Thoracic aorta (tissue), 2 donors: Measurements from ENCODE around the gene MBD1. TPM values are rescaled to one million over a fixed set of nuclear protein-coding genes. Genes with fewer than 3 reads are reported as not detected.
"Not testable (repeated sequence)": the region's sequence is repeated elsewhere in the genome, so short reads cannot be mapped to it uniquely, and the experiment has no call there.

Experiments used
- ATAC-seq: fragments of 150-250 bp; one replicate; pipeline ENCODE4 v1.8.0; 2017; ENCODE audit warnings: low read depth; ENCODE audit not compliant: insufficient number of reproducible peaks, low FRiP score
- DNase-seq: peaks from one replicate; pipeline ENCODE4 v3.0.0-alpha.2; 2020; ENCODE audit warnings: low spot score
- H3K27ac ChIP-seq, 2 donors: fragments of 200-600 bp; sonication (generic); 1 replicate in 1 of 2; 2 replicates in 1 of 2; pipeline ENCODE4 v1.5.1; 2016; ENCODE audit warnings: mild to moderate bottlenecking in 2 of 2, moderate library complexity in 2 of 2
- H3K27me3 ChIP-seq: fragments of 200-600 bp; sonication (generic); replicated peaks from 2 replicates; pipeline ENCODE4 v1.6.0; 2016; ENCODE audit warnings: mild to moderate bottlenecking; ENCODE audit not compliant: insufficient read depth
- H3K36me3 ChIP-seq: fragments of 200-600 bp; sonication (generic); one replicate; pipeline ENCODE4 v1.5.1; 2016
- H3K4me1 ChIP-seq, 2 donors: fragments of 200-600 bp; sonication (generic); 1 replicate in 1 of 2; 2 replicates in 1 of 2; pipeline versions ENCODE4 v1.5.1 to v1.6.0; 2016; ENCODE audit warnings: low read depth in 2 of 2, mild to moderate bottlenecking in 1 of 2; ENCODE audit not compliant: control insufficient read depth in 1 of 2
- H3K4me3 ChIP-seq: fragments of 200-600 bp; sonication (generic); 2 replicates; pipeline ENCODE4 v1.5.1; 2016; ENCODE audit warnings: mild to moderate bottlenecking
- H3K9me3 ChIP-seq: fragments of 200-600 bp; sonication (generic); 2 replicates; pipeline ENCODE4 v1.5.1; 2016
- CTCF ChIP-seq: fragments of 200-600 bp; sonication (generic); IDR thresholded peaks from one replicate; pipeline ENCODE4 v1.5.1; 2019; ENCODE audit warnings: antibody characterized with exemption
- total RNA-seq, 2 donors: library from RNA; depleted of rRNA; stranded (reverse); fragments of >200 nt; gene quantifications; one replicate each; pipeline versions ENCODE4 v1.1.0 to v1.2.3, GENCODE V29; 2016

The MBD1 gene
- total RNA-seq, 2 donors from 2014 or later: 103 to 107 TPM

GRCh38 chr18:50298443-50299284 is 17.3 kb upstream of the MBD1 start:
- Histone ChIP-seq H3K4me3 (peak overlapping the region; percentile 69), H3K27ac (no peak overlapping the region), H3K4me1 (peaks cover 4 to 6% of the 10 kb centered on the region in 2 donors), H3K9me3 (no peaks in the 10 kb centered on the region), H3K36me3 (no peaks in the 10 kb centered on the region), H3K27me3 (no peaks in the 10 kb centered on the region)
- no peak for TF ChIP-seq CTCF
- DNase-seq (no peak), ATAC-seq (no peak)

- Histone ChIP-seq H3K4me3 (peak overlapping the region; percentile 69), H3K4me1 (peaks cover 4 to 6% of the 10 kb centered on the region in 2 donors), H3K27ac (no peak overlapping the region), H3K27me3 (no peaks in the 10 kb centered on the region), H3K36me3 (no peaks in the 10 kb centered on the region), H3K9me3 (no peaks in the 10 kb centered on the region)
- TF ChIP-seq CTCF: no peak
- DNase-seq (no peak), ATAC-seq (peak; percentile 74)
These were observed 16.5 kb upstream of the MBD1 start for GRCh38 chr18:50297621-50298442.

- Histone ChIP-seq H3K27me3 (no peaks in the 10 kb centered on the region), H3K36me3 (no peaks in the 10 kb centered on the region), H3K9me3 (no peaks in the 10 kb centered on the region), H3K27ac (no peak overlapping the region), H3K4me1 (peaks cover 0 to under 1% of the 10 kb centered on the region in 2 donors), H3K4me3 (no peak overlapping the region)
- no peak for DNase-seq
- no peak for TF ChIP-seq CTCF
- no peak for ATAC-seq
These were observed 11.7 kb upstream of the MBD1 start for GRCh38 chr18:50293039-50293438.

- no peak for ATAC-seq
- Histone ChIP-seq H3K4me1 (peaks cover 0 to 6% of the 10 kb centered on the region in 2 donors), H3K9me3 (no peaks in the 10 kb centered on the region), H3K4me3 (no peak overlapping the region), H3K36me3 (peaks cover under 1% of the 10 kb centered on the region), H3K27ac (no peak overlapping the region), H3K27me3 (no peaks in the 10 kb centered on the region)
- no peak for DNase-seq
- no peak for TF ChIP-seq CTCF
These were observed 7.8 kb upstream of the MBD1 start for GRCh38 chr18:50289108-50289443.

- Histone ChIP-seq H3K4me3 (peak overlapping the region; percentile 98), H3K27ac (peak overlapping the region; percentile 82 to 91)
- not testable (repeated sequence) for H3K36me3 ChIP-seq, ATAC-seq, H3K27me3 ChIP-seq, H3K9me3 ChIP-seq, DNase-seq, H3K4me1 ChIP-seq
These were observed 7.2 kb upstream of the MBD1 start for GRCh38 chr18:50288348-50289107.
